Prostate gland (tissue), 2 donors: ENCODE measurements around the gene GNB5. TPM values are rescaled to one million over a fixed set of nuclear protein-coding genes. Genes with fewer than 3 reads are reported as not detected.
"Not testable (repeated sequence)": the region's sequence is repeated elsewhere in the genome, so short reads cannot be mapped to it uniquely, and the experiment has no call there.

ENCODE experiments used
- DNase-seq: peaks from one replicate; pipeline ENCODE4 v3.0.0-alpha.2; 2019; ENCODE audit warnings: low spot score
- H3K27ac ChIP-seq, 2 donors: fragments of 200-600 bp; sonication (generic); 2 replicates each; pipeline ENCODE4 v1.5.1; 2017 to 2019
- H3K27me3 ChIP-seq: fragments of 200-600 bp; sonication (generic); replicated peaks from 2 replicates; pipeline ENCODE4 v1.5.1; 2019; ENCODE audit not compliant: insufficient read depth
- H3K36me3 ChIP-seq, 2 donors: fragments of 200-600 bp; sonication (generic); 1 replicate in 1 of 2; 2 replicates in 1 of 2; pipeline versions ENCODE4 v1.5.1 to v1.8.1; 2017 to 2019
- H3K4me1 ChIP-seq: fragments of 200-600 bp; sonication (generic); replicated peaks from 2 replicates; pipeline ENCODE4 v1.5.1; 2019
- H3K4me3 ChIP-seq, 2 donors: fragments of 200-600 bp; sonication (generic); 2 replicates each; pipeline ENCODE4 v1.5.1; 2017 to 2019
- H3K9me3 ChIP-seq: fragments of 200-600 bp; sonication (generic); 2 replicates; pipeline ENCODE4 v1.5.1; 2017
- POLR2A ChIP-seq: fragments of 450-650 bp; IDR thresholded peaks from one replicate; pipeline ENCODE4 v1.6.1; 2016; ENCODE audit warnings: antibody characterized with exemption, mild to moderate bottlenecking
- POLR2AphosphoS5 ChIP-seq: sonication (generic); formaldehyde crosslinking; IDR thresholded peaks from one replicate; pipeline ENCODE4 v1.6.1; 2017; ENCODE audit warnings: antibody characterized with exemption
- WGBS: methylation state at CpG from one replicate; pipeline ENCODE4 v1.1.5; 2018; 5-methylcytosine and 5-hydroxymethylcytosine counted together
- intact Hi-C: fragments of 100-400 bp; cut with DNase I; formaldehyde crosslinking; loops from one replicate; pipeline ENCODE4 v1.14.2; 2022
- total RNA-seq, 2 donors: library from RNA; depleted of rRNA; stranded (reverse); fragments of >200 nt; gene quantifications; one replicate each; pipeline ENCODE4 v1.1.0, GENCODE V29; 2016
- TF ChIP-seq, protein P1 (sequence below), 4 experiments: fragments of 200-600 bp in 2 of 4; fragments of 450-650 bp in 2 of 4; sonication (generic) in 2 of 4; IDR thresholded peaks; 1 replicate in 3 of 4; 2 replicates in 1 of 4; pipeline ENCODE4 v1.5.1; 2016 to 2019; ENCODE audit warnings: antibody characterized with exemption in 4 of 4, mild to moderate bottlenecking in 2 of 4, moderate library complexity in 2 of 4

GNB5 gene
- total RNA-seq, 2 donors from 2014 or later: 23.3 to 85.7 TPM

DNA sequence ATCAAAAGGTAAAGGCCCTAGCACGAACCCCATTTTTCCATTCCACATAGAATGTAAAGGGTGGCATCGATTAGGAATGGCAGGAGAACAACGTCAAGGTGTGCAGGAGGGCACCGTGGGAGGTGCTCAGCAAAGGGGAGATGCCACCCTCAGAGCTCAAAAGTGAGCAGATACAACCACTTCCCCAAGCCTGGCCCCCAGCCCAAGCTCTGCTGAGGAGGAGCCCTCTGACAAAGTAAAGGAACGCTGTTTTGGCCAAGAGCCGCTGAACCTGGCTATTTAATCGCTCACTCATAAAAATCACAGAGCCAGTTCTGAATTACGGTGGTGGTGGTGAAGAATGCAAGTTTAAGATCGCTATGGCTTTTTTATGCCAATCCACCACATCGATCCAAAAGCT lies 12.4 kb downstream of the GNB5 start:
- intact Hi-C loops: no loop called here
- Histone ChIP-seq H3K4me3 (peak overlapping the region; percentile 60 to 95), H3K27ac (peak overlapping the region; percentile 87 to 96), H3K36me3 (no peaks in the 10 kb centered on the region), H3K27me3 (no peaks in the 10 kb centered on the region), H3K4me1 (peaks cover 2% of the 10 kb centered on the region), H3K9me3 (no peaks in the 10 kb centered on the region)
- TF ChIP-seq, protein P1, sequence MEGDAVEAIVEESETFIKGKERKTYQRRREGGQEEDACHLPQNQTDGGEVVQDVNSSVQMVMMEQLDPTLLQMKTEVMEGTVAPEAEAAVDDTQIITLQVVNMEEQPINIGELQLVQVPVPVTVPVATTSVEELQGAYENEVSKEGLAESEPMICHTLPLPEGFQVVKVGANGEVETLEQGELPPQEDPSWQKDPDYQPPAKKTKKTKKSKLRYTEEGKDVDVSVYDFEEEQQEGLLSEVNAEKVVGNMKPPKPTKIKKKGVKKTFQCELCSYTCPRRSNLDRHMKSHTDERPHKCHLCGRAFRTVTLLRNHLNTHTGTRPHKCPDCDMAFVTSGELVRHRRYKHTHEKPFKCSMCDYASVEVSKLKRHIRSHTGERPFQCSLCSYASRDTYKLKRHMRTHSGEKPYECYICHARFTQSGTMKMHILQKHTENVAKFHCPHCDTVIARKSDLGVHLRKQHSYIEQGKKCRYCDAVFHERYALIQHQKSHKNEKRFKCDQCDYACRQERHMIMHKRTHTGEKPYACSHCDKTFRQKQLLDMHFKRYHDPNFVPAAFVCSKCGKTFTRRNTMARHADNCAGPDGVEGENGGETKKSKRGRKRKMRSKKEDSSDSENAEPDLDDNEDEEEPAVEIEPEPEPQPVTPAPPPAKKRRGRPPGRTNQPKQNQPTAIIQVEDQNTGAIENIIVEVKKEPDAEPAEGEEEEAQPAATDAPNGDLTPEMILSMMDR (IDR thresholded peaks at IDR 0.05): no peak
- no peak for TF ChIP-seq POLR2A
- WGBS: 18% methylated on average over 10 of the region's 10 CpGs
- DNase-seq: peak; percentile 29

DNA sequence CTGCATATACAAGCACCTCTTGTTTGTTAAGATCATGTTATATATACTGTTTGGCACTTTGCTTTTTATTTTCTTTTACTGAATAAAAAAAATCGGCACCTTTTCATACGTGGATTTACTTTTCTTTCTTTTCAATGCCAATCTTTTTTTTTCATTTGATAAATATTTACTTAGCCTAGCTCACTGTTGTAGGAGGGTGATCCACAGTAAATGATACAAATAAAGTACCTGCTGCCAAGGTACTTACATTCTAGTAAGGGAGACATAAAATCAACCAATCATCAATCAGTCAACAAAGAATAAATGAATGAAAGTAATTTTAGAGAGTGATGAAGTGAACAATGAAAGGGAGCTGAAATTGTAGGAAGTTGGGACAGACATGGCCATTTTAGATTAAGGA lies 18.3 kb downstream of the GNB5 start:
- no peak for DNase-seq
- intact Hi-C loops: no loop called here
- no peaks in the 10 kb centered on the region for H3K4me1 ChIP-seq
- no peaks in the 10 kb centered on the region for H3K9me3 ChIP-seq
- H3K4me3 ChIP-seq: no peak overlapping the region
- H3K27me3 ChIP-seq: no peaks in the 10 kb centered on the region
- no peaks in the 10 kb centered on the region for H3K36me3 ChIP-seq
- no peak overlapping the region for H3K27ac ChIP-seq
- TF ChIP-seq POLR2A (no peak), POLR2AphosphoS5 (no peak)
- 53% methylated on average over 2 of the region's 2 CpGs for WGBS

DNA sequence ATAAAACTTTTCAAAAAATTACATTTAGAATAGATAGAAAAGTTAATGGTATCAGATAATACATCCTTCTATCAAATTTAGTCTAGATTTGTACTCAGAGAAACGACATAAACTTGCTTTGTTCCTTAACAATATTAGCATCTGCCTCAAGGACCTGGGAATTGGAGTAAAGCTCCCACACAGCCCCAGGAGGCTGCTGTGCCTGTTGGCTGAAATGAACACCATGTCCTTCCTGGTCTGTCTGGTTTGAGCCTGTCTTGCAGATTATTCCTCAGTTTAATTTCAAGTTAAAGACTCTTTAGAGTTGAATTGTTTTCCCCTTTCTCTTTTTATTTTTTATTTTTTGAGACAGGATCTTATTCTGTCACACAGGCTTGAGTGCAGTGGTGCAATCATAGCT lies 19.4 kb downstream of the GNB5 start:
- Histone ChIP-seq H3K4me1 (no peaks in the 10 kb centered on the region), H3K36me3 (no peaks in the 10 kb centered on the region), H3K9me3 (no peaks in the 10 kb centered on the region), H3K27me3 (no peaks in the 10 kb centered on the region), H3K27ac (no peak overlapping the region), H3K4me3 (no peak overlapping the region)
- TF ChIP-seq POLR2A (no peak), POLR2AphosphoS5 (no peak)
- TF ChIP-seq, protein P1 (IDR thresholded peaks at IDR 0.05): no peak
- intact Hi-C loops: no loop called here
- no peak for DNase-seq
- 11% methylated on average over 1 of the region's 1 CpG for WGBS

DNA sequence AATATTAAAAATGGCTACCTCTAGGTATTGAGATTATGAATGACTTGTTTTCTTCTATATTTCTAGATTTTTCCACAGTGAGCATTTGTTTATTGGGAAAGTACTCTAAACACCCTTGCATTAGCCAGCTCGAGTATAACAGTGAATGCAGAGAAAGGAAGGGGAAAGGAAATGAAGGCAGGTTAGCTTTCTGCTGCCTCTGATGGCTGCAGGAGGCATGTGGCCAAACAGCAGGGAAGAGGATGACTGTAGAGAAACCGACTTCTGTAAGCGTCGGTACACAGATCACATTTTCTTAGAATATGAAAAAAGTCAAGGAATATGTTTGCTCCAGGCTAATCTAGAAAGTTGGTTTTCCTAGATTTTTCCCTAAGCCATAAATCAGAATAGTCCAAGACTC lies 19.8 kb downstream of the GNB5 start:
- DNase-seq: no peak
- Histone ChIP-seq H3K9me3 (no peaks in the 10 kb centered on the region), H3K4me3 (no peak overlapping the region), H3K36me3 (no peaks in the 10 kb centered on the region), H3K27me3 (no peaks in the 10 kb centered on the region), H3K27ac (no peak overlapping the region), H3K4me1 (no peaks in the 10 kb centered on the region)
- intact Hi-C loops: no loop called here
- 46% methylated on average over 4 of the region's 4 CpGs for WGBS
- TF ChIP-seq POLR2AphosphoS5 (no peak), POLR2A (no peak)
- TF ChIP-seq, protein P1 (IDR thresholded peaks at IDR 0.05): no peak

DNA sequence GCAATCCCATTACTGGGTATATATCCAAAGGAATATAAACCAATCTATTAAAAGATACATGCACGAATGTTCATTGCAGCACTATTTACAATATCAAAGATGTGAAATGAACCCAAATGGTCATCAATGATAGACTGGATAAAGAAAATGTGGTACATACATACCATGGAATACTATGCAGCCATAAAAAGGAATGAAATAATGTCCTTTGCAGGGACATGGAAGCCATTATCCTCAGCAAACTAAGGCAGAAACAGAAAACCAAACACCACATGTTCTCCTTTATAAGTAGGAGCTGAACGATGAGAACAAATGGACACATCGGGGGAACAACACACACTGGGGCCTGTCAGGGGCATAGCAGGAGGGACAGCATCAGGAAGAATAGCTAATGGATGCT lies 21.0 kb downstream of the GNB5 start:
- DNase-seq, H3K9me3 ChIP-seq, H3K4me3 ChIP-seq, H3K27ac ChIP-seq, intact Hi-C loops, H3K4me1 ChIP-seq, H3K36me3 ChIP-seq, H3K27me3 ChIP-seq: not testable (repeated sequence)
- 90% methylated on average over 3 of the region's 3 CpGs for WGBS

DNA sequence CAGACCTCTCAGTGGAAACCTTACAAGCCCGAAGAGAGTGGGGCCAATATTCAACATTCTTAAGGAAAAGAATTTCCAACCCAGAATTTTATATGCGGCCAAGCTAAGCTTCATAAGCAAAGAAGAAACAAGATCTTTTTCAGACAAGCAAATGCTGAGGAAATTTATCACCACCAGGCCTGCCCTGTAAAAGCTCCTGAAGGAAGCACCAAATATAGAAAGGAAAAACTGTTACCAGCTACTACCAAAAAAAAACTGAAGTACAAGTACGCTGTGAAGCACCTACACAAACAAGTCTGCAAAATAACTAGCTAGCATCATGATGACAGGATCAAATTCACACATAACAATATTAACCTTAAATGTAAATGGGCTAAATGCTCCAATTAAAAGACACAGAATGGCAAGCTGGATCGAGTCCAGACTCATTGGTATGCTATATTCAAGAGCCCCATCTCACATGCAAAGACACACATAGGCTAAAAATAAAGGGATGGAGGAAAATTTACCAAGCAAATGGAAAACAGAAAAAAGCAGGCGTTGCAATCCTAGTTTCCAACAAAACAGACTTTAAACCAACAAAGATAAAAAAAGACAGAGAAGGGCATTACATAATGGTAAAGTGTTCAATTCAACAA lies 25.6 kb downstream of the GNB5 start:
- H3K36me3 ChIP-seq, intact Hi-C loops, H3K9me3 ChIP-seq, H3K4me3 ChIP-seq, H3K27me3 ChIP-seq, DNase-seq, H3K4me1 ChIP-seq, H3K27ac ChIP-seq: not testable (repeated sequence)
- WGBS: 84% methylated on average over 5 of the region's 5 CpGs
